IMR-90 (cell line): ENCODE measurements around the gene THSD7B. TPM values are rescaled to one million over a fixed set of nuclear protein-coding genes. Genes with fewer than 3 reads are reported as not detected.

Experiments used
- ATAC-seq: fragments of 200-7000 bp; cut with Tn5 transposase; 2 replicates; pipeline ENCODE4 v1.9.1; 2020; ENCODE audit warnings: low read depth, mild to moderate bottlenecking, moderate library complexity
- BruUV-seq: library from RNA; stranded (reverse); fragments of 400-500 nt; replicated peaks from 2 replicates; lab custom pipeline; 2021; lab: Mats Ljungman, UMichigan
- CTCF ChIA-PET: fragments of 300-600 bp; formaldehyde crosslinking; extraction: SDS; loops from one replicate; lab custom pipeline; 2021; ENCODE audit warnings: antibody characterized with exemption; lab: Yijun Ruan, JAX
- POLR2A ChIA-PET: fragments of 300-600 bp; sonication (Branson Sonifier 250); formaldehyde crosslinking; loops from one replicate; lab custom pipeline; 2022; ENCODE audit warnings: antibody characterized with exemption; ENCODE audit not compliant: unreplicated experiment; lab: Charles Lee
- DNase-seq: peaks from one replicate; pipeline ENCODE4 v3.0.0; 2013
- H2AFZ ChIP-seq: replicated peaks from 2 replicates; pipeline ENCODE3; 2013; ENCODE audit warnings: low read length, mild to moderate bottlenecking; ENCODE audit not compliant: poor library complexity
- H2AK5ac ChIP-seq: 2 replicates; pipeline ENCODE4 v1.6.1; 2013; ENCODE audit warnings: low read depth, low read length, inconsistent platforms
- H2AK9ac ChIP-seq: replicated peaks from 2 replicates; pipeline ENCODE3; 2013; ENCODE audit warnings: mild to moderate bottlenecking, low read depth, low read length, moderate library complexity; ENCODE audit not compliant: poor library complexity
- H2BK120ac ChIP-seq: 2 replicates; pipeline ENCODE4 v1.6.1; 2013; ENCODE audit warnings: low read depth, low read length, inconsistent platforms
- H2BK15ac ChIP-seq: 3 replicates; pipeline ENCODE4 v1.6.1; 2013; ENCODE audit warnings: low read depth, low read length, inconsistent platforms
- H2BK20ac ChIP-seq: 2 replicates; pipeline ENCODE4 v1.6.1; 2013; ENCODE audit warnings: low read depth, mild to moderate bottlenecking, inconsistent platforms, low read length, moderate library complexity
- H2BK5ac ChIP-seq: 2 replicates; pipeline ENCODE4 v1.6.1; 2013; ENCODE audit warnings: mild to moderate bottlenecking, low read depth, low read length, inconsistent platforms; ENCODE audit not compliant: poor library complexity, severe bottlenecking
- H3K14ac ChIP-seq: replicated peaks from 2 replicates; pipeline ENCODE4 v1.6.1; 2013; ENCODE audit warnings: low read depth, low read length, inconsistent platforms
- H3K18ac ChIP-seq: 2 replicates; pipeline ENCODE4 v1.6.1; 2013; ENCODE audit warnings: low read depth, low read length, control low read depth
- H3K23ac ChIP-seq: 2 replicates; pipeline ENCODE4 v1.6.1; 2013; ENCODE audit warnings: low read depth, low read length, inconsistent platforms
- H3K27ac ChIP-seq: 2 replicates; pipeline ENCODE4 v1.5.1; 2013; ENCODE audit warnings: mild to moderate bottlenecking, control low read depth, low read length; ENCODE audit not compliant: insufficient read depth
- H3K27me3 ChIP-seq: 2 replicates; pipeline ENCODE4 v1.6.1; 2013; ENCODE audit warnings: low read length; ENCODE audit not compliant: control insufficient read depth, insufficient read depth
- H3K36me3 ChIP-seq: 2 replicates; pipeline ENCODE4 v1.6.1; 2013; ENCODE audit warnings: low read length, mixed read lengths; ENCODE audit not compliant: control insufficient read depth, insufficient read depth
- H3K4ac ChIP-seq: 2 replicates; pipeline ENCODE4 v1.6.1; 2013; ENCODE audit warnings: low read depth, low read length, inconsistent platforms
- H3K4me1 ChIP-seq: 2 replicates; pipeline ENCODE4 v1.6.1; 2013; ENCODE audit warnings: low read length, mixed read lengths; ENCODE audit not compliant: control insufficient read depth, insufficient read depth
- H3K4me2 ChIP-seq: 2 replicates; pipeline ENCODE4 v1.6.1; 2013; ENCODE audit warnings: low read depth, mild to moderate bottlenecking, control low read depth, low read length, moderate library complexity
- H3K4me3 ChIP-seq: 2 replicates; pipeline ENCODE4 v1.5.1; 2013; ENCODE audit warnings: low read depth, mild to moderate bottlenecking, control low read depth, low read length, moderate library complexity; ENCODE audit not compliant: insufficient read depth
- H3K56ac ChIP-seq: 2 replicates; pipeline ENCODE4 v1.6.1; 2013; ENCODE audit warnings: low read length, inconsistent platforms; ENCODE audit not compliant: insufficient read depth; ENCODE audit errors: extremely low read depth
- H3K79me1 ChIP-seq, 2 experiments: 2 replicates each; pipeline ENCODE4 v1.6.1; 2013; ENCODE audit warnings: low read length in 2 of 2, inconsistent platforms in 1 of 2, low read depth in 1 of 2
- H3K9ac ChIP-seq: 2 replicates; pipeline ENCODE4 v1.6.1; 2013; ENCODE audit warnings: low read depth, low read length, control low read depth
- H3K9me1 ChIP-seq: 2 replicates; pipeline ENCODE4 v1.6.1; 2013; ENCODE audit warnings: low read length, inconsistent platforms; ENCODE audit not compliant: insufficient read depth
- H3K9me3 ChIP-seq: 2 replicates; pipeline ENCODE4 v1.6.1; 2013; ENCODE audit warnings: low read length; ENCODE audit not compliant: control insufficient read depth, insufficient read depth
- H4K20me1 ChIP-seq: 2 replicates; pipeline ENCODE4 v1.6.1; 2013; ENCODE audit warnings: low read length, inconsistent platforms; ENCODE audit not compliant: insufficient read depth
- H4K5ac ChIP-seq: 2 replicates; pipeline ENCODE4 v1.6.1; 2013; ENCODE audit warnings: mild to moderate bottlenecking, low read depth, low read length, control low read depth
- H4K8ac ChIP-seq, 2 experiments: 2 replicates each; pipeline ENCODE4 v1.6.1; 2013; ENCODE audit warnings: low read depth in 2 of 2, low read length in 2 of 2, control low read depth in 1 of 2, inconsistent platforms in 1 of 2
- H4K91ac ChIP-seq: 2 replicates; pipeline ENCODE4 v1.6.1; 2013; ENCODE audit warnings: low read depth, low read length, inconsistent platforms; ENCODE audit not compliant: insufficient read depth
- BHLHE40 ChIP-seq: fragments of 150-350 bp; IDR thresholded peaks from 2 replicates; pipeline ENCODE4 v1.6.1; 2016; ENCODE audit warnings: mild to moderate bottlenecking, low read depth, low read length
- CEBPB ChIP-seq: IDR thresholded peaks from 2 replicates; pipeline ENCODE4 v1.6.1; 2012; ENCODE audit warnings: low read depth, low read length, improper control_type of control experiment
- CHD1 ChIP-seq: IDR thresholded peaks from 2 replicates; pipeline ENCODE4 v1.6.1; 2012; ENCODE audit warnings: low read depth, low read length, improper control_type of control experiment
- CTCF ChIP-seq: conservative IDR thresholded peaks from 2 replicates; pipeline ENCODE4 v1.5.1; 2012; ENCODE audit warnings: mild to moderate bottlenecking, low read depth, low read length, improper control_type of control experiment
- ELK1 ChIP-seq: fragments of 150-350 bp; IDR thresholded peaks from 2 replicates; pipeline ENCODE4 v1.6.1; 2016; ENCODE audit warnings: low read depth, mild to moderate bottlenecking, low read length, moderate library complexity, borderline replicate concordance
- FOS ChIP-seq: fragments of 150-350 bp; IDR thresholded peaks from 2 replicates; pipeline ENCODE4 v1.6.1; 2016; ENCODE audit warnings: low read depth, low read length
- MAFK ChIP-seq: IDR thresholded peaks from 2 replicates; pipeline ENCODE4 v1.6.1; 2012; ENCODE audit warnings: low read depth, low read length, improper control_type of control experiment
- NFE2L2 ChIP-seq: fragments of 150-350 bp; IDR thresholded peaks from 2 replicates; pipeline ENCODE4 v1.6.1; 2016; ENCODE audit warnings: low read depth, mild to moderate bottlenecking, low read length
- POLR2A ChIP-seq: IDR thresholded peaks from 2 replicates; pipeline ENCODE4 v1.6.1; 2012; ENCODE audit warnings: mild to moderate bottlenecking, low read depth, low read length
- RCOR1 ChIP-seq: IDR thresholded peaks from 2 replicates; pipeline ENCODE4 v1.6.1; 2012; ENCODE audit warnings: mild to moderate bottlenecking, low read length, improper control_type of control experiment; ENCODE audit not compliant: insufficient replicate concordance
- RFX5 ChIP-seq: IDR thresholded peaks from 2 replicates; pipeline ENCODE4 v1.8.0; 2012; ENCODE audit warnings: low read depth, mild to moderate bottlenecking, low read length, moderate library complexity
- SMC3 ChIP-seq: fragments of 150-350 bp; IDR thresholded peaks from 2 replicates; pipeline ENCODE4 v1.6.1; 2016; ENCODE audit warnings: low read depth, mild to moderate bottlenecking, antibody characterized with exemption, low read length, moderate library complexity
- WGBS, 2 experiments: methylation state at CpG; one replicate each; pipeline versions ENCODE4 v1.1.5 to v1.1.7; 2013; ENCODE audit warnings: missing lambda C conversion rate in 2 of 2; ENCODE audit not compliant: insufficient read length in 1 of 2; ENCODE audit errors: extremely low coverage in 2 of 2; 5-methylcytosine and 5-hydroxymethylcytosine counted together
- dilution Hi-C: fragments of 300-500 bp; cut with HindIII; formaldehyde crosslinking; loops from one replicate; pipeline ENCODE4 v1.14.3; 2018; ENCODE audit warnings: low sequenced_read_pairs; ENCODE audit not compliant: unreplicated experiment
- in situ Hi-C: fragments of 300-500 bp; cut with MboI; formaldehyde crosslinking; loops from 3 replicates; pipeline ENCODE4 v1.14.3; 2019; ENCODE audit warnings: low sequenced_read_pairs, inconsistent platforms, mixed read lengths
- intact Hi-C: fragments of 100-400 bp; cut with micrococcal nuclease; formaldehyde crosslinking; loops from 2 replicates; pipeline ENCODE4 v1.10.0; 2022
- polyA plus RNA-seq, 3 experiments: library from polyadenylated mRNA; depleted of rRNA; stranded (reverse); fragments of >200 nt; gene quantifications; 2 replicates each; pipeline ENCODE4 v1.2.3, GENCODE V29; 2012; ENCODE audit warnings: low replicate concordance in 1 of 3
- total RNA-seq: library from RNA; depleted of rRNA; stranded (reverse); fragments of >200 nt; gene quantifications from 2 replicates; pipeline ENCODE4 v1.2.3, GENCODE V29; 2012

Gene THSD7B
- total and polyA plus RNA-seq, 2 of the 4 experiments (the other 2 are of a cell fraction), result not detected

- in situ Hi-C loops, result no loop called here
- CTCF ChIA-PET, result no interaction called here
These were observed 274.3 kb downstream of the THSD7B start for GRCh38 chr2:137039482-137040152.

More at GRCh38 chr2:137039482-137040152, 274.3 kb downstream of the THSD7B start:
- DNase-seq (no peak), ATAC-seq (no peak)
- Histone ChIP-seq H4K20me1 (no peaks in the 10 kb centered on the region), H3K27ac (no peak overlapping the region), H3K18ac (no peak overlapping the region), H2AK9ac (no peak overlapping the region), H2BK20ac (no peak overlapping the region), H3K9me1 (no peaks in the 10 kb centered on the region), H3K9me3 (no peaks in the 10 kb centered on the region), H2BK120ac (no peak overlapping the region), H3K4me3 (no peak overlapping the region), H4K5ac (no peak overlapping the region), H3K4me2 (no peak overlapping the region), H3K27me3 (no peaks in the 10 kb centered on the region), H2AK5ac (no peak overlapping the region), H2BK5ac (no peak overlapping the region), H4K8ac (no peak overlapping the region), H3K36me3 (no peaks in the 10 kb centered on the region), H2BK15ac (no peak overlapping the region), H3K4me1 (no peaks in the 10 kb centered on the region), H3K4ac (no peak overlapping the region), H3K79me1 (no peaks in the 10 kb centered on the region), H3K9ac (no peak overlapping the region), H2AFZ (no peak overlapping the region), H3K23ac (no peak overlapping the region), H3K56ac (no peak overlapping the region), H3K14ac (no peak overlapping the region), H4K91ac (no peak overlapping the region)
- POLR2A ChIA-PET, result no interaction called here
- no CpG with 5 or more reads among the region's 2 CpGs for WGBS, 2 experiments
- TF ChIP-seq POLR2A, result no peak
- TF ChIP-seq ELK1, result no peak
- no peak for TF ChIP-seq BHLHE40
- no peak for TF ChIP-seq CTCF
- TF ChIP-seq FOS, result no peak
- no peak for TF ChIP-seq RFX5
- TF ChIP-seq CHD1, result no peak
- no peak for TF ChIP-seq SMC3
- TF ChIP-seq RCOR1, result no peak
- TF ChIP-seq MAFK, result no peak
- TF ChIP-seq CEBPB, result no peak
- no peak for TF ChIP-seq NFE2L2
- dilution Hi-C loops (no loop called here), intact Hi-C loops (no loop called here)
- no TSS peak for BruUV-seq
